AML-193 (cell line): ENCODE data around the gene NUDT3.

ENCODE experiments used
- DNase-seq, 2 experiments: peaks; one replicate each; lab custom pipeline; 2025; lab: John Stamatoyannopoulos, UW

NUDT3 gene

DNA sequence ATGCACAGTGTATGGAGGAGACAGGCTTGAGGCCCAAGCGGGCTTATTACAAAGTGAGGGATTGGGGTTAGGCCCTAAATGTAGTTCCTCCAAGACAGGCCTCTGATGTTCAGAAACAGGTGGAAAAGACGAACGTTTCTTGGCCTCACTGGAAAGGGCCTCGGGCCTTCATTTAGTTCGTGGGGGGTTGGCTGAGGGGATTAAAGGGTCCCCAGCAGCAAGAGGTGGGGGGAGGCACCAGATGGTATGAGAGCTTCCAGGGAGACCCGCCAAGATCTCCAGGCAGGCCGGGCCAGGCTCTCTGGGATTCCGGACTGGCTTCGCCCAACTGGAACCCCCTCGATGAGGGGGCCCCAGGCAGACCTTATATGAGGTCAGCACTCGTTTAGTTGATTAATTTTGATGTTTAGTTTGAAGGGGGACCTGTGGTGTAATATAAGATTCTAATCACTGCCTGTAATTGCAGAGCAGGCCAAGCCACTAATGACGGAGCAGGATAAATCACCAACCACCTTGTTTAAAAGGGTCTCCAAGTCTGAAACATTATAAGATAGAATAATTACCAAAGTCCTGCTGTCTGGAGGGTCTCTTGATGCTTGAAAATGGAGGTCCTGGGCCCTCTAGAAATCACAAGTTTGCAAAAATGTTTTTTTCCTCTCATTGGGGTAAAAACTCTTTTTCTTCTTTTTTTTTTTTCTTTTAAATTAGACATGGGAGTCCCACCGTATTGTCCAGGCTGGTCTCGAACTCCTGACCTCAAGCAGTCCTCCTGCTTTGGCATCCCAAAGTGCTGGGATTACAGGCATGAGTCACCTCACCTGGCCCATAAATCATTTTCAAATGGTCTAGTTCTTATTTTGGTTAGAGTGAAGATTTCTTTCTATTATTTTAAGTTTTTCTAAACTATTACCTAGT lies 153.6 kb downstream of the NUDT3 start:
- DNase-seq: no peak

- DNase-seq: peak; percentile 51 to 58
These were observed 154.5 kb downstream of the NUDT3 start for GRCh38 chr6:34237722-34238584.

DNA sequence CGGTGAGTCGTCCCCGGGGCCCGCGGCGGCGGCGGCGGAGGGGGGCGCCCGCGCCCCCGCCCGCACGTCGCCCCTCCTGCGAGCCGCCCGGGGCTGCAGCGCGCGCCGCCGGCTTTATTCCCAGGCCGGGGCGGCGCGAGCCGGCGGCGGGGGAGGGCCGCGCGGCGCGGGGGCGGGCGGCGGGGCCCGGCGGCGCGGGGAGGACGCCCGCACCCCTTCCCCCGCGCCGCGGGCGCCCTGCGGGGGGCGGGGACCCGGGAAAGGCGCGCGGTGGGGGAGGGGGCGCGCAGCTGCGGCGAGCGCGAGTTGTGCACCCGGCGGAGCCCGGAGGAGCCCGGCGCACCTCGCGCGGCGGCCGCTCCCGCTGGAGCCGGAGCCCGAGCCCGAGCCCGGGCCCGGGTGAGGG lies 155.2 kb downstream of the NUDT3 start:
- DNase-seq: peak in 1 of 2 experiments; percentile 27

- DNase-seq: peak; percentile 89 to 92
These were observed 155.8 kb downstream of the NUDT3 start, which contains the start of gene HMGA1 for GRCh38 chr6:34236443-34237315. Gene HMGA1 (plus strand): TSS chr6:34236873. CDS start chr6:34240781, 3,908 bp downstream.

DNA sequence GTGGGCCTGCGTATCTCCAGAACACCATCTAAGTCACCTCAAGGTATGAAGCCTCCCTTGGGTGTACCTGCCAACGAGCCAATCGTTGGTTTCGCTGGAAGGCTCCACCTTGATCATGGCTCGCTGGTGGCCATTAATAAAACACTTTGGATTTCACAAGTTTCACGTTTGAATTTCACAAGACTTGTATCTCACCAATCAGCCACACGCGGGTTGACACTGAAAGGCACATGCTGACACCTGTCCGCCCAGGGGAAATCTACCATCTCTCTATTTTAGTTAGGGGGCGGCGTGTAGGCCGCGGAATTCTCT lies 156.4 kb downstream of the NUDT3 start:
- peak; percentile 63 to 68 for DNase-seq

GRCh38 chr6:34235307-34236130 lies 156.9 kb downstream of the NUDT3 start:
- DNase-seq: peak; percentile 63 to 68

GRCh38 chr6:34234667-34235306 lies 157.7 kb downstream of the NUDT3 start:
- DNase-seq: no peak

- no peak for DNase-seq
These were observed 158.6 kb downstream of the NUDT3 start for GRCh38 chr6:34233867-34234266.

GRCh38 chr6:34232901-34233300 lies 159.6 kb downstream of the NUDT3 start:
- no peak for DNase-seq

- DNase-seq: no peak
These were observed 160.7 kb downstream of the NUDT3 start for GRCh38 chr6:34231566-34232336.

DNA sequence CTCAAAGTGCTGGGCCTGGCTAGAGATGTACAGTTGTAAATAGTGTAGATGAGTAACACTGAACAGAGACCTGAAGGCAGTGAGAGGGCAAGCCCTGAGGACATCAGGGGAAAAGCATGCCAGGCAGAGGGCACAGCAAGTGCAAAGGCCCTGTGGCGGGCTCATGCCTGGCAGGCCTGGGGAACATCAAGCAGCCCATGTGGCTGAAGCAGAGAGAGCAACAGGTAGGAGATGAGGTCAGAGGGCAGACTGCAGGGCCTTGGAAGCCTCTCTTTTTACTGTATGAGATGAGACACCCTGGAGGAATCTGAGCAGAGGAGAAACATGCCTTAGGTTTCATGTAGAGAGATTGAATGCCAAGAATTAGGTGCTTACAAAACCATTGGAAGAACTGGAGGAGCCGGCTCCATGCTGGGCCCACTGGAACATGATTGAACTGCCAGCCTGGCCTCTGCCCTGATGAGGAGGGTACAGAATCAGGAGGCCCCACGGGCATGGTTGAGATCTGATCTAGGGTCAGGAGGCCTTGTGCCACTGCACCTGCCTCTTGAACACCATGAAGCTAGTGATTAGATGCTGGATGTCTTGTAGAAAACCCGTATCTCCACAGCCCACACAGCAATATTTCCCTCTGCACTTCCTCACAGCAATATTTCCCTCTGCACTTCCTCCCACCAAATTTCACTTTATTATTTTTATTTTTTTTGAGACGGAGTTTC lies 161.7 kb downstream of the NUDT3 start:
- no peak for DNase-seq

DNA sequence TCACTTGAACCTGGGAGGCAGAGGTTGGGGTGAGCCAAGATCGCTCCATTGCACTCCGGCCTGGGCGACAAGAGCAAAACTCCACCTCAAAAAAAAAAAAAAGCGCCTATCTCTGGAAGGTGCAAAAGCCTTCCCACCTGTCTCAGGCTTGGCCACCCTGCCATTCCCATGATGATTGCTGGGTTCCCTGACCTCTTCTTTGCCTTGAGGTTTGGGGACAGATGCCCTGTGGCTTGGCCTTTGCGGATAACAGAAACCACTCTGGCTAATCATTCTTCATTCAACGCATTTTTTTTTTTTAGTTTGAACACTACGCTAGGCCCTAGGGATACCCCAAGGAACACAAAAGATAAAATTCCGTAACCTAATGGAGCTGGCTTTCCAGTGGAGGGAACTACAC lies 162.6 kb downstream of the NUDT3 start:
- no peak for DNase-seq
